Heart left ventricle (tissue), 16 donors: Measurements from ENCODE around the gene SNAPC2. TPM values are rescaled to one million over a fixed set of nuclear protein-coding genes. Genes with fewer than 3 reads are reported as not detected.

Source experiments
- ATAC-seq, 4 donors: fragments of 200-7000 bp; cut with Tn5 transposase; one replicate each; pipeline ENCODE4 v1.9.1; 2020 to 2022; ENCODE audit warnings: moderate library complexity in 4 of 4, mild to moderate bottlenecking in 3 of 4, moderate number of reproducible peaks in 1 of 4
- DNase-seq, 5 donors: peaks; one replicate each; pipeline ENCODE4 v3.0.0-alpha.2; 2020
- H3K27ac ChIP-seq, 12 donors: fragments of 200-600 bp; sonication (generic) in 4 of 12; one replicate each; pipeline versions ENCODE4 v1.5.0 to v1.8.0; 2016 to 2022; ENCODE audit warnings: mild to moderate bottlenecking in 2 of 12
- H3K27me3 ChIP-seq, 9 donors: fragments of 200-600 bp; sonication (generic) in 2 of 9; one replicate each; pipeline versions ENCODE4 v1.5.1 to v1.8.0; 2016 to 2022; ENCODE audit warnings: mild to moderate bottlenecking in 3 of 9
- H3K36me3 ChIP-seq, 9 donors: fragments of 200-600 bp; sonication (generic) in 2 of 9; one replicate each; pipeline versions ENCODE4 v1.5.0 to v1.8.0; 2018 to 2022; ENCODE audit warnings: mild to moderate bottlenecking in 2 of 9
- H3K4me1 ChIP-seq, 12 donors: fragments of 200-600 bp; sonication (generic) in 4 of 12; one replicate each; pipeline versions ENCODE4 v1.5.0 to v1.8.0; 2016 to 2022; ENCODE audit warnings: mild to moderate bottlenecking in 3 of 12
- H3K4me3 ChIP-seq, 12 donors: fragments of 200-600 bp; sonication (generic) in 4 of 12; one replicate each; pipeline versions ENCODE4 v1.5.0 to v1.8.0; 2017 to 2022; ENCODE audit warnings: mild to moderate bottlenecking in 9 of 12, moderate library complexity in 4 of 12
- H3K9me3 ChIP-seq, 12 donors: fragments of 200-600 bp; sonication (generic) in 4 of 12; one replicate each; pipeline versions ENCODE4 v1.5.0 to v1.8.0; 2016 to 2022; ENCODE audit warnings: mild to moderate bottlenecking in 1 of 12
- POLR2A ChIP-seq, 2 donors: fragments of 450-650 bp; IDR thresholded peaks; one replicate each; pipeline ENCODE4 v1.6.1; 2017; ENCODE audit warnings: antibody characterized with exemption in 2 of 2, mild to moderate bottlenecking in 2 of 2, moderate library complexity in 2 of 2
- WGBS, 4 donors: extraction: QIAGEN DNeasy Blood & Tissue Kit in 2 of 4; methylation state at CpG; one replicate each; pipeline versions ENCODE4 v1.1.5 to v1.1.7; 2013 to 2018; 5-methylcytosine and 5-hydroxymethylcytosine counted together
- intact Hi-C, 10 donors: fragments of 100-400 bp; cut with DNase I; formaldehyde crosslinking; loops; one replicate each; pipeline versions ENCODE4 v1.11.1 to v1.14.2; 2022
- polyA plus RNA-seq, 2 donors: library from polyadenylated mRNA; stranded (reverse); fragments of 200-250 nt; gene quantifications; one replicate each; pipeline ENCODE4 v1.2.3, GENCODE V29; 2013
- total RNA-seq, 9 donors: library from RNA; depleted of rRNA in 2 of 9; stranded (reverse); fragments of >200 nt in 2 of 9; fragmentation: NEBNext Ultra II Directional in 3 of 9; extraction: Animal tissue kit (Norgen Biotek cat#: 25700) in 3 of 9; gene quantifications; one replicate each; pipeline versions ENCODE4 v1.1.0 to v1.2.4, GENCODE V29; 2016 to 2023
- TF ChIP-seq, protein P1 (sequence below), 12 donors: fragments of 200-600 bp; sonication (generic) in 4 of 12; IDR thresholded peaks; one replicate each; pipeline versions ENCODE4 v1.5.0 to v1.8.0; 2018 to 2022; ENCODE audit warnings: antibody characterized with exemption in 12 of 12, mild to moderate bottlenecking in 5 of 12
- donor health status: ischemic (EF 13 %, LVEDD 7.1; RV severe dilation, severe dysfunction).
- donor health status: healthy with polysubstance abuse.
- donor health status: DM: no; HTN: yes; CAD: no.
- donor health status: DM: no; HTN: no; CAD: no.
- donor health status: ischemic (EF 25% LVEDD 6.9; RV normal size, moderate dysfunction).
- donor health status: ischemic (EF 25% LVEDD 5.7; RV mildly dilated, moderate dysfunction).
- donor health status: healthy.
- donor health status: DM: yes; HTN: yes; CAD: no.
- donor health status: ischemic (EF 35%, LVEDD 5.7; RV mildly dilated, moderate dysfunction).
- donor health status: nonischemic (EF 11% LVEDD 7.7; RV severe dilation, severe dysfunction).
- donor health status: DM: yes; HTN: yes; CAD: no.
- donor health status: PGD.
- donor health status: ischemic (EF 29% LVEDD 5.4; RV normal size, mild dysfunction).
- donor health status: nonischemic (EF 23%, LVEDD 6.1; RV moderate dilation, normal function).

The SNAPC2 gene
- total and polyA plus RNA-seq, 11 donors, result 6.8 to 28.9 (median 10.4) TPM

DNA sequence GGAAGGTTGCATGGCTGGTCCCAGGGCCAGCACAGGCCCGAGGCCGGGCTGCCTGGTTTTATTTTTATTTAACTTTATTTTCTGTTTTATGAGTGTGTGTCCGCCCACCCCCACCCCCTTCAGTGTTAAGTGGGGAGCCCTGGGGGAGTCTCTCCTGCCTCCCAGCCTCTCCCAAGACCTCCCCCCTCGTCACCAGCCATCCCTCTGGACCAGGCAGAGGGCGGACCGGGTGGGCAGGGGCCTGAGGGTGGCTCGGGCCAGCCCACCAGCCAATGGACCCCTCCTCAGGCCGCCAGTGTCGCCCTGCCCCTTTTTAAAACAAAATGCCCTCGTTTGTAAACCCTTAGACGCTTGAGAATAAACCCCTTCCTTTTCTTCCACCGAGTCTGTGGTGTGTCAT, 6.0 kb upstream of the SNAPC2 start:
- Histone ChIP-seq H3K9me3 (no peaks in the 10 kb centered on the region), H3K27me3 (peaks cover 16 to 47% (median 33%) of the 10 kb centered on the region in 9 donors), H3K4me3 (no peak overlapping the region), H3K4me1 (peaks cover 0 to 46% (median 20%) of the 10 kb centered on the region in 12 donors), H3K27ac (no peak overlapping the region), H3K36me3 (peaks cover 12 to 42% (median 32%) of the 10 kb centered on the region in 9 donors)
- DNase-seq, result peak in 1 of 5 donors; percentile 24
- 60 to 75% (median 65%) methylated on average over 12 of the region's 12 CpGs for WGBS, 4 donors
- intact Hi-C loops, result no loop called here
- no peak for TF ChIP-seq POLR2A (IDR thresholded peaks at IDR 0.05)
- TF ChIP-seq, protein P1, sequence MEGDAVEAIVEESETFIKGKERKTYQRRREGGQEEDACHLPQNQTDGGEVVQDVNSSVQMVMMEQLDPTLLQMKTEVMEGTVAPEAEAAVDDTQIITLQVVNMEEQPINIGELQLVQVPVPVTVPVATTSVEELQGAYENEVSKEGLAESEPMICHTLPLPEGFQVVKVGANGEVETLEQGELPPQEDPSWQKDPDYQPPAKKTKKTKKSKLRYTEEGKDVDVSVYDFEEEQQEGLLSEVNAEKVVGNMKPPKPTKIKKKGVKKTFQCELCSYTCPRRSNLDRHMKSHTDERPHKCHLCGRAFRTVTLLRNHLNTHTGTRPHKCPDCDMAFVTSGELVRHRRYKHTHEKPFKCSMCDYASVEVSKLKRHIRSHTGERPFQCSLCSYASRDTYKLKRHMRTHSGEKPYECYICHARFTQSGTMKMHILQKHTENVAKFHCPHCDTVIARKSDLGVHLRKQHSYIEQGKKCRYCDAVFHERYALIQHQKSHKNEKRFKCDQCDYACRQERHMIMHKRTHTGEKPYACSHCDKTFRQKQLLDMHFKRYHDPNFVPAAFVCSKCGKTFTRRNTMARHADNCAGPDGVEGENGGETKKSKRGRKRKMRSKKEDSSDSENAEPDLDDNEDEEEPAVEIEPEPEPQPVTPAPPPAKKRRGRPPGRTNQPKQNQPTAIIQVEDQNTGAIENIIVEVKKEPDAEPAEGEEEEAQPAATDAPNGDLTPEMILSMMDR (IDR thresholded peaks at IDR 0.05), result no peak
- no peak for ATAC-seq

DNA sequence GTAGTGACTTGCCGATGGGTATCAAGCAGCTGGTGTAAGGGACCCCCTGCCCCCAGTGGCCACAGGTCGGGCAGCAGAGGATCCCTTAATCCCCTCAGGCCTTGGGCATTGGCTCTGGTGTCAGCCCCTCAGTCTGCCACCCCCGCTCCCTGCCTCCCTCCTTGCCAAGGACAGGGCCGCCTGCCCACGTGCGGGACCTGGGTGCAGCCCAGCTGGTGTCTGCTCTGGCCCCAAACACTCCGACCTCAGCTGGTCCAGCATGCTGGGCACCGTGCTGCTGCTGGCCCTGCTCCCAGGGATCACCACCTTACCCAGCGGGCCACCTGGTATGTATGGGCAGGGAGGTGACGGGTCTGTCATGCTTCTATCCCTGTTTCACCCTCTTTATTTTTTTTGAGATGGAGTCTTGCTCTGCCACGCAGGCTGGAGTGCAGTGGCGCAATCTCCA, 5.5 kb upstream of the SNAPC2 start, which contains the start of gene TGFBR3L:
TSS of gene TGFBR3L (plus strand) at position 233 of the 448 bp plus-strand sequence.
- no peak for TF ChIP-seq POLR2A (IDR thresholded peaks at IDR 0.05)
- TF ChIP-seq, protein P1 (IDR thresholded peaks at IDR 0.05), result no peak
- Histone ChIP-seq H3K4me1 (peaks cover 0 to 47% (median 22%) of the 10 kb centered on the region in 12 donors), H3K4me3 (no peak within 1 kb of the TSS), H3K27me3 (peaks cover 16 to 51% (median 33%) of the 10 kb centered on the region in 9 donors), H3K27ac (no peak within 1 kb of the TSS), H3K36me3 (peaks cover 12 to 37% (median 30%) of the 10 kb centered on the region in 9 donors), H3K9me3 (no peaks in the 10 kb centered on the region)
- DNase-seq, result peak in 2 of 5 donors; percentile 28 to 68
- ATAC-seq, result peak in 1 of 4 donors; percentile 17
- WGBS, 4 donors, result 34 to 58% (median 47%) methylated on average over 11 to 12 of the region's 12 CpGs
- intact Hi-C loops, result no loop called here

DNA sequence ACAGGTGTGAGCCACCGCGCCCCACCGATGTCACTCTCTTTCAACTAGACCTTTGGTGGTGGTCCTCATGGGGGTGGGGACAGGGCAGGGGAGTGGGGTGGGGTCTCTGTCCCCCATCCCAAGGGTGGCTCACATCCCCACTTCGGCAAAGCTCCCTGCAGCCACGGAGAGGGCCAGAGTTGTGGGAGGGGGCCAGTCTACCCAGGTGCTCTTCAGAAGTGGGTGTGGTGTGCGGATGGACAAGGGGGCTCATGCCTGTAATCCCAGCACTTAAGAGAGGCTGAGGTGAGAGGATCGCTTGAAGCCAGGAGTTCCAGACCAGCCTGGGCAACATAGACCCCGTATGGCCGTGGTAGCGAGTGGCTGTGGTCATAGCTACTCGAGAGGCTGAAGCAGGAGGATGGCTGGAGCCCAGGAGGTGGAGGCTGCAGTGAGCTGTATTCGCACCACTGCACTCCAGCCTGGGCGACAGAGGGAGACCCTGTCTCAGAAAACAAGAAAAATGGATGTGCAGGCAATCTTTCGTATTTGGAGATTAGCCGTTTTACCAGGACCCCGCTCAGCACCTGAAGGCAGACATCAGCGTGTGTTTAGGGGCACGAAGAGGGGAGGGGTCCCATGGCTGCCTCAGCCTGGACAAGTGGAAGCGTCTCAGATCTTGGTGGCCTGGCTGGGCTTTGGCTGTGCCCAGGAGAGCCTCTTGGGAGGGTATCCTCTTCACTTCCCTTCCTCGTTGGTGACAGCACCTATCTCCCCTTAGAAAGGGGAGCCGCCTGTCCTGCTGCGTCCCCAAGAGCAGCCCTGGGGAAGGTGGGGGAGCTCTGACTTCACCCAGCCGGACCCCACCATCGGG, 4.7 kb upstream of the SNAPC2 start:
- DNase-seq, result no peak

More for the DNA sequence above, 4.7 kb upstream of the SNAPC2 start:
- intact Hi-C loops, result no loop called here
- ATAC-seq, result no peak
- peaks cover 8 to 28% (median 24%) of the 10 kb centered on the region in 9 donors for H3K36me3 ChIP-seq
- no peaks in the 10 kb centered on the region for H3K9me3 ChIP-seq
- no peak overlapping the region for H3K27ac ChIP-seq
- TF ChIP-seq, protein P1 (IDR thresholded peaks at IDR 0.05), result no peak
- TF ChIP-seq POLR2A (IDR thresholded peaks at IDR 0.05), result no peak
- WGBS, 4 donors, result 49 to 60% (median 53%) methylated on average over 11 to 24 of the region's 24 CpGs
- peaks cover 16 to 51% (median 33%) of the 10 kb centered on the region in 9 donors for H3K27me3 ChIP-seq
- peak overlapping the region in 5 of 12 donors; percentile 33 to 56 (median 41) for H3K4me3 ChIP-seq
- peaks cover 0 to 51% (median 24%) of the 10 kb centered on the region in 12 donors for H3K4me1 ChIP-seq
